ENCODE measurements around the gene HOXA7. TPM values are rescaled to one million over a fixed set of nuclear protein-coding genes. Genes with fewer than 3 reads are reported as not detected.

Gene HOXA7
- total RNA-seq, 2 donors from 2014 or later, result 21.9 to 24.4 TPM

DNA sequence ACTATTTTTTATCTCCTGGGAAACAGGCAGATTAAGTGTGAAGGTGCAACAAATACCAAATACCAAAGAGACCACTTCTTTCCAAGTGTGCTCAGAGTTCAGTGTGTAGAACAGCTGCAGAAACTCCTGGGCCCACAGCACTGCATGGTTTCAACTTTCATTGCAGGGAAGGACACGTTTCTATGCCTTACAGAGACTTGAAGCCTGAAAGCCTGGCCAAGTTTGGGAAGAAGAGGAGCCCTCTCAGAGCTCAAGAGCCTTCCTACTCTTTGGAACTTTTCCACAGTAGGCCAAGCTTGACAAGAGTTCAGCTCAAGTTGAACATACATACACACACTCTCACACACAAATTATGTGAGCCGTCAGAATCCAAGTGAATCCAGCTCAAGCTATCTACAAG, 28.4 kb downstream of the HOXA7 start:
- Histone ChIP-seq H3K4me1 (no peaks in the 10 kb centered on the region), H3K4me3 (no peak overlapping the region), H3K27me3 (no peaks in the 10 kb centered on the region), H3K36me3 (no peaks in the 10 kb centered on the region), H3K27ac (no peak overlapping the region), H3K9ac (ENCODE audit: low read depth in 2 of 2, low read length in 2 of 2) (peak overlapping the region in 1 of 2 donors; percentile 36), H3K9me3 (no peaks in the 10 kb centered on the region)
- DNase-seq, result peak; percentile 26
- intact Hi-C loops (cut with DNase I), result no loop called here
- TF ChIP-seq, protein P1, sequence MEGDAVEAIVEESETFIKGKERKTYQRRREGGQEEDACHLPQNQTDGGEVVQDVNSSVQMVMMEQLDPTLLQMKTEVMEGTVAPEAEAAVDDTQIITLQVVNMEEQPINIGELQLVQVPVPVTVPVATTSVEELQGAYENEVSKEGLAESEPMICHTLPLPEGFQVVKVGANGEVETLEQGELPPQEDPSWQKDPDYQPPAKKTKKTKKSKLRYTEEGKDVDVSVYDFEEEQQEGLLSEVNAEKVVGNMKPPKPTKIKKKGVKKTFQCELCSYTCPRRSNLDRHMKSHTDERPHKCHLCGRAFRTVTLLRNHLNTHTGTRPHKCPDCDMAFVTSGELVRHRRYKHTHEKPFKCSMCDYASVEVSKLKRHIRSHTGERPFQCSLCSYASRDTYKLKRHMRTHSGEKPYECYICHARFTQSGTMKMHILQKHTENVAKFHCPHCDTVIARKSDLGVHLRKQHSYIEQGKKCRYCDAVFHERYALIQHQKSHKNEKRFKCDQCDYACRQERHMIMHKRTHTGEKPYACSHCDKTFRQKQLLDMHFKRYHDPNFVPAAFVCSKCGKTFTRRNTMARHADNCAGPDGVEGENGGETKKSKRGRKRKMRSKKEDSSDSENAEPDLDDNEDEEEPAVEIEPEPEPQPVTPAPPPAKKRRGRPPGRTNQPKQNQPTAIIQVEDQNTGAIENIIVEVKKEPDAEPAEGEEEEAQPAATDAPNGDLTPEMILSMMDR (IDR thresholded peaks at IDR 0.05), result no peak

DNA sequence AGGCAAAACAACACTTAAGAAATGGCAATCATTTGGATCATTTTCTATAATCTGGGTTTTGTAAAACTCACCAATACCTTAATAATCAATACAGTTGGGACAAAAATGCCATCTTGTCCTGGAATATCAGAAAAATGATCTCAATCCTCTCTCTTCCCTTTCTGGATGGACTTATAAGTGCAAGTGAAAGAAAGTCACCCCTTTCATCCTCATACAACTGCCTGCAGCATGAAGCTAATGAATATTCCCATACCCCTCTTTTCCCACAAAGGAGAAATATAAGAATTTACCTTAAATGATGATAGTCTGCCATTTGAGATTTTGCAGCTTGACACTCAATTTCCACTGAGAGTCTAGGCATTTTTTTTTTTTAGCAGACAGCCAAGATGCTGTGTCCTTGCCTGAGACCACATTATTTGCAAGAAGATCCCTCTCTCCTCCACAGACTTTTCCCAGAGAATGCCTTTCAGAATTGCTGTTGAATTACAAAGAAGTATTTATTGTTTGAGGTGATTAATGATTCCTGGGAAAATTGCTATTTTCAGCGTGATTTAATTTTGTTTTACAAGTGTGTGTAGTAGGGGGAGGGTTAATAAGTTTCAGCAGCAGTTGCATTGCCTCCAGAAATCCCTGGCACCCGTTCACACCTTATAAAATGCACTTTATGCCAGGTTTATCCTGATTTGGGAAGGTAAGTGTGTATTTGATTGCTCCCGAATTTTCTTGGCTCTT, 29.7 kb downstream of the HOXA7 start:
- TF ChIP-seq, protein P1 (IDR thresholded peaks at IDR 0.05), result no peak
- Histone ChIP-seq H3K9me3 (no peaks in the 10 kb centered on the region), H3K4me3 (no peak overlapping the region), H3K36me3 (no peaks in the 10 kb centered on the region), H3K27ac (no peak overlapping the region), H3K9ac (ENCODE audit: low read depth in 2 of 2, low read length in 2 of 2) (peak overlapping the region in 1 of 2 donors; percentile 44), H3K4me1 (no peaks in the 10 kb centered on the region), H3K27me3 (no peaks in the 10 kb centered on the region)
- intact Hi-C loops (cut with DNase I), result no loop called here
- DNase-seq, result peak; percentile 18

DNA sequence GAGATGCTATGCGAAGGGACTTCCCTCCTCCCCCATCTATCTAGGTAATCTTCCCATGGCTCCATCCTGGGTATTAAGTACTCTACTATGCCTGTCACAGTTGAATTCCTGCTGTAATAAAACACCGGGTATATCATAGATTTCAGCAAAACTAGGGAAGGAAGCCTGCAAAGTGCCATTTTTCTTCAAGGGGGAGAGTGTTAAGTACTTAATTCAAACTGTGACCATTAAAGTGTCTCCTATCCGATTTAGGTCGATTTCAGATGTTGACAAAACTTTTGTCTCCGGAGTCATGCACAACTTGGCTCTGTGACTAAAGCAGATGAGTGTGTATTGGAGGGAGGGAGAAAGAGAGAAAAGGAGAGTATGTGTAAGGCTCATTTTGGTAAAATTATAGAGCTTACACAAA, 30.5 kb downstream of the HOXA7 start:
- no peak for DNase-seq
- TF ChIP-seq, protein P1 (IDR thresholded peaks at IDR 0.05), result no peak
- intact Hi-C loops (cut with DNase I), result no loop called here
- Histone ChIP-seq H3K9me3 (no peaks in the 10 kb centered on the region), H3K27me3 (no peaks in the 10 kb centered on the region), H3K27ac (no peak overlapping the region), H3K4me1 (peaks cover 3% of the 10 kb centered on the region), H3K4me3 (no peak overlapping the region), H3K36me3 (no peaks in the 10 kb centered on the region), H3K9ac (ENCODE audit: low read depth in 2 of 2, low read length in 2 of 2) (peak overlapping the region in 1 of 2 donors; percentile 87)

DNA sequence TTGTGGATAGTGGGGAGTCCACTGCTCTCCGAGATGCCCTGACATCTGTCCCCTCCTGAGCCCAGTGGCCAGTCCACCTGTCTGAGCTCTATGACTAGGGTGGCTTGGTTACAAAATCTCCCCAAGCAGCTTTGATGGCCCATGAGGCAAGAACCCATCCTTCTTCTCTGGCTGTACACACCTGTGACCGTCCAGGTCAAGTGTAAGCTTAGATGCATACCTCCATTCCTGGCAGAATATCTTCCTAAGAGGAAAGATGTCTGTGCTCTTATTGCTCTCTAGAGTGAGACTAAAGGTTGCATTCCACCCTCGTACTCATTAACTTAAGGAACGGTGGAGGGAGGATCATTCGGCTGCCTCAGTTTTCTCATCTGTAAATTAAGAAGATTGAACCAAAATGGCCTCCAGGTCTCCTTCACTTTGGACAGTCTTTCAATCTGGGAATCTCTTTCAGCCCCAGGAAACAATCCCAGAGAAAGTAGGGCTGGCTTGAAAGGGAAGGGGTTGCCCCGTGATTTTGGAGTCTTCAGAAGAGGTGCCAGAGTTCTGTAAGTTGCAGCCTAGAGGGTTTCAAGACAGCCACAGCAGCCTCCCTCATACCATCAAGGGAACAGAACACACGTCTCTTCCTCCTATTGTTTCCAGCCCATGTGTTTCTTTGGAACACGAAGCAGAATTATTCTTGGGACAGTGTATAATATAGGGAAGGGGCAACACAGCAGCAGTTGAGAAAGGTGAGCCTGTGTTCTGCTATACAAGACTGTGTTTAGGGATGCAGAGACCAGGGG, 31.4 kb downstream of the HOXA7 start:
- H3K36me3 ChIP-seq, result no peaks in the 10 kb centered on the region
- no peaks in the 10 kb centered on the region for H3K27me3 ChIP-seq
- peaks cover 8% of the 10 kb centered on the region for H3K4me1 ChIP-seq
- peak; percentile 30 for DNase-seq
- H3K27ac ChIP-seq, result no peak overlapping the region
- intact Hi-C loops (cut with DNase I), result no loop called here
- H3K9ac ChIP-seq (ENCODE audit: low read depth in 2 of 2, low read length in 2 of 2), result peak overlapping the region in 1 of 2 donors; percentile 87
- no peaks in the 10 kb centered on the region for H3K9me3 ChIP-seq
- H3K4me3 ChIP-seq, result no peak overlapping the region
- TF ChIP-seq, protein P1 (IDR thresholded peaks at IDR 0.05), result no peak

DNA sequence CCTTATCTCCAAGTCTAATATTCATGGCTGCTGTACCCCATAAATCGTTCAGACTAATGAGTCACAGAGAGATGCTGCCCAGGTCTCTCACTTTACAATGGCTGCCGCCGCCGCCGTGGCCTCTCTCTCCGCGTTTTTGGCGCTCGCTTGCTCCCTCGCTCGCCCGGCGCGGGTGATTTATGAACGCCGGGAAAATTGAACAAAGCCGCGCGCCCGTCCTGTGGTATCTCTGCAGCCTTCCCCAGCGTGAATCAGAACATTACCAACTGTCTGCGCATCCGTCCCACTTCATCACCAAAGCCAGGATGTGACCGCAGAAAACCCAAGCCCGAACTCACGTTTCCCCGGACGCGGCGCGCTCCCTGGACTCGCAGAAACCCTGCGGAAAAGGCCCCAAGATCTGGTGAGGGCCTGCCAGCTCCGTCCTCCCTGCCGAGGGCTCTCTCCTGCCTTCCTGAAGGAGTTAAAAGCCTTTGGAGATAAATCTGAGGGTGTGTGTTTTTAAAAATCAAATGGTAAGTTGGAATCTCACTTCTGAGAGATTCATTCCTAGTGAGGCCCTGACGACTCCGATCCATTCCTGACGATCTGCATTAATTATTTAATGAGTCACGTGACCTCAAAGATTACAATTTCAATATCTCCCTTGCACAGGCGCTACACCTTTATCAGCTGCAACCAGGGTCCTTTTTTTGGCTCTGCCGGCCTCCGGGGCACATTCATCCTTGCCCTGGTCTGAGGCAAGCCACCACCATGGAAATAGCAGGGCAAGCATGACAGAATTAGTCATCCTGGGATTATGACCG, 32.2 kb downstream of the HOXA7 start:
- H3K27ac ChIP-seq, result no peak overlapping the region
- intact Hi-C loops (cut with DNase I), result no loop called here
- no peaks in the 10 kb centered on the region for H3K36me3 ChIP-seq
- no peaks in the 10 kb centered on the region for H3K27me3 ChIP-seq
- DNase-seq, result peak; percentile 37
- no peaks in the 10 kb centered on the region for H3K9me3 ChIP-seq
- peaks cover 10% of the 10 kb centered on the region for H3K4me1 ChIP-seq
- peak overlapping the region; percentile 38 to 87 for H3K9ac ChIP-seq (ENCODE audit: low read depth in 2 of 2, low read length in 2 of 2)
- H3K4me3 ChIP-seq, result no peak overlapping the region
- TF ChIP-seq, protein P1 (IDR thresholded peaks at IDR 0.05), result no peak

Data from colonic mucosa (tissue), 4 donors.